Measurements from ENCODE around the gene SUPV3L1.
"Not testable (repeated sequence)": the region's sequence is repeated elsewhere in the genome, so short reads cannot be mapped to it uniquely, and the experiment has no call there.

The SUPV3L1 gene

DNA sequence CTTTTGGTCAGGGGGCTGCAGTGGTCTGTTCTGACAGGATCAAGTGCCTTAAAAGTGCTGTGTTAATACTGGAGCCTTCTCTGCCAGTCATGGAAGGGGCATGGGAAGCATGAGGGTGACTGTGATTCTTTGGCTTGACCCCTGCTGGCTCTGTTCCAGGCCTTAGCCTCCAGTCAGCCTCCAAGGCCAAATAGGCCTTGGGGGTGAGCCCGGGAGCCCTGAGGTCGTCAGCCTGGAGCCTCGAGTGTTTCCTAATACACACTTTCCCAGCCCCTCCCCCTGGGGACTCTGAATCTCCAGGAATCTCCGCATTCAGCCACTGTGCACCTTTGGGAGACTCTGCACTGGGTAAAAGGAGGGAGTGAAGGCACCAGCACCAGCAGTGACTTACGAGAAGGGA lies 50.1 kb downstream of the SUPV3L1 start:
- DNase-seq (ENCODE audit: low read depth): no peak

DNA sequence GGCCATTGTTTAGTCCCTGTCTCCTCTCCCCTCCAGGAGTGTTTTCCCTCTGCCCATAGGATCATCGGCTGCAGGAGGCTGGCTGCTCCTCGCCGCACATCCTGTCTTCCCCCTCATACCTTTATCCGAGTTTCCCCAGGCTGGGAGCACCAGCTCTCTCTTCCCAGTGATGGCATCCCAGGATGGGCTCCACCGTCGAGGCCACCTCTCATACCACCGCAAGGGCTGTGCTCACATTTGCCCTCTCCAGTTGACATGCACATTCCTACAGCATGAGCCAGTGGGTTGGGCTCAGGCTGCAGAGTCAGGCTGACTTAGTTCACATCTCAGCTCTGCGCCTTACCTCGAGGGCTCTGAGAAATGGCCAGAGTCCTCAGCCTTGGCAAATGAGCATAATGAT lies 52.2 kb downstream of the SUPV3L1 start:
- peak; percentile 26 for DNase-seq (ENCODE audit: low read depth)

DNA sequence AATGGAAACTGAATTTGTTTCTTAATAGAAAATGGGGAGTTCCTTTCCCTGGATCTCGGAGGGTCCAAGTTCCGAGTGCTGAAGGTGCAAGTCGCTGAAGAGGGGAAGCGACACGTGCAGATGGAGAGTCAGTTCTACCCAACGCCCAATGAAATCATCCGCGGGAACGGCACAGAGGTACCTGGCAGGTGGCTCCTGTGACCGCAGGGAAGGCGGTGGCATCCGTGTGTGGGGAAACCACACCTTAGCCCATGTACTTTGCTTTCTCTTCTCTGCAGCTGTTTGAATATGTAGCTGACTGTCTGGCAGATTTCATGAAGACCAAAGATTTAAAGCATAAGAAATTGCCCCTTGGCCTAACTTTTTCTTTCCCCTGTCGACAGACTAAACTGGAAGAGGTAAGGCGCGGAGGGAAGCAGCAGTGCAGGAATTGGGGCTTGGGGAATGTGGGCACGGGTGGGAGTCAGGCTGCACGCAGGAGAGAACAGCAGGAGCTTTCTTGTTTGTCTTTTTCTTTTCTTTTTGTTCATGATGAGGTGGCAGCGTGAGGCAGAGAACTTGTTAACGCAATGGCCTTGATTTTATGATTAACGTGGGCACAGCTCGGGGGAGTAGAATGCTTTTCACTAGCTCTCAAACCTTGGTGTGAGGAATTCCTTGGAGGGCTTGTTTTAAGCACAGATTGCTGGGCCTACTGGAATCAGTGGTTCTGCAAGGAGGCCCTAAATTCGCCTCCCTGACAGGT lies 52.9 kb downstream of the SUPV3L1 start:
- DNase-seq (ENCODE audit: low read depth): no peak

DNA sequence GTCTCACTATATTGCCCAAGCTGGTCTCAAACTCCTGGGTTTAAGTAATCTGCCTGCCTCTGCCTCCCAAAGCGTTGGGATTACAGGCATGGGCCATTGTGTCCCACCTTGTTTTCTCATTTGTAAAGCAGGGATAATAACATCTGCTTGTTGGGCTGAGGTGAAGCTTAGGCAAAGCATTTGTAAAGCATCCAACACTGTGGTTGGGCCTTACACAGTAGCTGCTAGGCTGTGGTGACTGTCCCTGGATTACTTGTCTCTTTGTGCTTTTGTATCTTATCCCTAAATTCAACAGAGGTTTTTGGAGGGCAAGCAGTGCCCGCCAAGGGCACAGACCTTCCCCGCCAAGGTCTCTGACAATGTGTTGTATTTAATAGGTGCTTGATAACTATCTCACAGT lies 54.4 kb downstream of the SUPV3L1 start:
- no peak for DNase-seq (ENCODE audit: low read depth)

DNA sequence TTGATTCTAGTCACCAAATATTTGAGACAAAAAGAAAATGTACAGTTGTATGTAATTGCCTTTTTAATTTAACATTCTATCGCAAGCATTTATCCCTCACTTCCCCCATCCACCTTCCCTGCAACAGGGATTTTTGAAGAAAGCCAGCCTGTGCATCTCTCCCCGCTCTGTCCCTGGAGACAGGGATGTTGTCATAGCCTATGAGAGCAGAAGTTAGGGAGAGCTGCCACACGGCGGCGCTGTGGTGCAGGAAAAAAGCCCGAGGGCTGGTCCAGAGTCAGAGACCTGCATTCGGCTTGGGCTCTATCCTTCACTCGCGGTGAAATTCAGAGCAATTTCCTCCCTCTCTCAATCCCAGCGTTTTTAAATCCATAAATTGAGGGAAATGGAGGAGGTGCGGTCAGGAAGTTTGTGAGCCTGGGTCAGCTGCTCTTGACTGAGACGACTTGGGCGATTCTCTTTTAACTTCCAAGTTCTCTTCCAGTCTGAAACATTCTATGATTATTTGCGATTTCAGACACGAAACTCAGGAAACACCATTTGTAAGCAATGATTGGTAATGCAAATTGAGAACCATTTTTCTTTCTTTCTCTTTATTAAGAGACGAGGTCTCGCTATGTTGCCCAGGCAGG lies 57.6 kb downstream of the SUPV3L1 start:
- DNase-seq (ENCODE audit: low read depth): peak; percentile 56

DNA sequence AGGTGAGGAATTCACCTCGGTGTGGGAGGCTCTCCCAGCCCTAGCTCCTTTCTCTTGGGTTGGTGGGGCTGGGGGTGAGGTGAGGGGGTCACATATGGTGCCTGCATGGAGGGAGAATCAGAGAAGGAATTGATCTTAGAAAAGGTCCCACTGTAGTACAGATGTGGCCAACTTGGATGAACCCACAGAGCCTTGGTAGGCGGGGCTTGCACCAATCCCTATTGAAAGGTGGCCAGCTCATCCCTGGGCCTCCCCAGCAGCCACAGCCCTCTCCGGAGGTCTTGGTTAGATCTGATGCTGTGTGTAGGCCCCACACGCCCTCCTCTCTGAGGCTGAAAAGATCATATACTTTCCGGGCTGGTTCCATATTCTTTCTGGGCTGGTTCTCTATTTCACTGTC lies 59.1 kb downstream of the SUPV3L1 start:
- no peak for DNase-seq (ENCODE audit: low read depth)

DNA sequence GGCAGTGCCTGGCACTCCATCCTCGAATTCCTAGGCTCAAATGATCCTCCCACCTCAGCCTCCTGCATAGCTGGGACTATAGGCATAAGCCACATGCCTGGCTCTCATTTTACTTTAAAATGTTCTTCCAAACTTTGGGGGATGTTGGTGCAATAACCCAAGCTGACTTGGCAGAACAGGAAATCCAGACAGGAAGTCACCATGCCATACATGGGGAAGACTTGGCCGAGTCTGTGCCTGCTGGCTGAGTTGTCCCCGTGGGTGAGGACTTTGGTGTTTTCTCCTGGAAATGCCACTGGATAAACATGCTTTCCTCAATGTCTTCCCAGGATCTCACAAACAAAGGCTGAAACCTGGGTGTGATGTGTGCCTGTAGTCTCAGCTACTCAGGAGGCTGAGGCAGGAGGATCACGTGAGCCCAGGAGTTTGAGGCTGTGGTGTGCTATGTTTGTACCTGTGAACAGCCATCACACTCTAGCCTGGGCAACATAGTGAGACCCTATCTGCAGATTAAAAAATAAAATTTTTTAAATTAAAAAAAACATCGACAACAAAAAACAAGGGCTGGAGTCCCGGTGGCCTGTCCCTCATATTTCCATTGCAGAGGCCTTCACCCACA lies 59.9 kb downstream of the SUPV3L1 start:
- DNase-seq (ENCODE audit: low read depth): no peak

DNA sequence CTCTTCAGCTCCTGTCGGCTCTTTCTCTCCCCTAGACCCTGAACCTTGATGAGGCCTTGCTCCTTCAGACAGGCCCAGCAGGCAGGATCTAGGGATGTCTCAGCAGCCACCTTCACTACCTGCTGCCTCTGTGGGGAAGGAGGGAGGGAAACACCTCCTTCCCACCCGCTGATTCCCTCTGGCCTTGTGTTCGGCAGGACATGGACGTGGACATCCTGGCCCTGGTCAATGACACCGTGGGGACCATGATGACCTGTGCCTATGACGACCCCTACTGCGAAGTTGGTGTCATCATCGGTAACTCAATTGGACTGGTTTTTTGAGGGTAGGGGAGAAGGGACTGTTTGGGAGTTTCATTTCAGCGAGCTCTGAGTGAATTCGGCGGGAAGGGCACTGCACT lies 60.4 kb downstream of the SUPV3L1 start:
- no peak for DNase-seq (ENCODE audit: low read depth)

DNA sequence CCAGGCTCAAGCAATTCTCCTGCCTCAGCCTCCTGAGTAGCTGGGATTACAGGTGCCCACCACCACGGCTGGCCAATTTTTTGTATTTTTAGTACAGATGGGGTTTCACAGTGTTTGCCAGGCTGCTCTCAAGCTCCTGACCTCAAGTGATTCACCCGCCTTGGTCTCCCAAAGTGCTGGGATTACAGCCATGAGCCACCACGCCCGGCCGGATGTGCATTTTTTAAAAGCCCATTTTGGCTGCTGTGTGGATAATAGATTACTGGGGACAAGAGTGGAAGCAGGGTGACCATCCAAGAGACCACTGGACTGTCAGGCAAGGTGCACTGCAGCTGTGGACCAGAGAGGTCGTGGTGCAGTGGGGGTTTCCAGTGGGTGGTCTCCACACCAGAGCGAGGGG lies 61.5 kb downstream of the SUPV3L1 start:
- DNase-seq (ENCODE audit: low read depth): no peak

DNA sequence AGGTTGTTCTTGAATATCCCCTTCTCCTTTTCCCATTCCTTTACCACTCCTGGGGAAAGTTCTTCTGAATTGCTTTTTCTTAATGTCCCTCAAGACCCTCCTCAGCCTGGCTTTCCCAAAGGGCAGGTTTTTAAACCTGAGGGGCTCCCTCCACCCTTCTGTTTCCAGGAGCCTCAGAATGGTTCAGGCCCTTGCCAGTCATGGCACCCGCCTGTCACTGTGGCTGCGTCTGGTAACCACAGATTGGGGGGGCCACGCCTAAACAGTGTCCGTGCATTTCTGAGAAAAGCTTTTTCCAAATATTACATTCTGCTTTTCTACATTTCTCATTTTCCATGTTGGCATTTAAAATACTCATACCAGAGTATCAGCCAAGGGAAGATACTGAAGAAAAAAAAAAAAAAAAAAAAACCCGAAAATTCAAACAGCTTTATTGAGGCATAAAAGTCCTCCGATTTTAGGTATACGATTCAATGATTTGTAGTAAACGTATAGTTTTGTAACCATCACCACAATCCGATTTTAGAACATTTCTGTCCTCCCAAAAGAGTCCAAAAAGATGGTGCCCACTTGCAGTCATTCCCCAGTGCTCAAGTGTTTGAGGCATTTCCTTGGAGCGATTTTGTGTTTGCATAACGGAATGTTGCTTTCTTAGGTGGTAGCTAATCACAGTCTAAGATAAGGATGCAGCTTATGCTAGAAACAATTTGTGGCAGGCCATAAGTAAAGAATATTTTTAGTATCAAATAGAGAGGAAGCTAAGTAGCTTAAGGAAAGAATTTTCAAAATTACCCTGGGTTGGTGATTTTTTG lies 62.2 kb downstream of the SUPV3L1 start:
- no peak for DNase-seq (ENCODE audit: low read depth)

DNA sequence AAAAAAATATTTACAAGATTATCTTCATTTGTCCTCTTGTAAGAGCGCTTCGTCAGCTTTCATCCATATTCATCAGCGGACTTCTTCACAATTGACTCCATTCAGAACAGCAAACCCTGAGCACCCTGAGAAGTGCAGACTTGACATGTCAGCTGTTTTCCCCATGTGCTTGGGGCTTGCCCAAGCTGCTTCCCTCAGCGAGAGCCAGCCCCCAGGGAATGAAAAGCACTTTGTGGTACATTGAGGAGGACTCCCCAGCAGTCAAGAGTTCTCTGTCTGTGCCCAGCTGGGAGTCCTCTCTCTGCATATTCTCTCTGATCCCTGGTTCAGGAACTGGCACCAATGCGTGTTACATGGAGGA lies 62.8 kb downstream of the SUPV3L1 start:
- no peak for DNase-seq (ENCODE audit: low read depth)

DNA sequence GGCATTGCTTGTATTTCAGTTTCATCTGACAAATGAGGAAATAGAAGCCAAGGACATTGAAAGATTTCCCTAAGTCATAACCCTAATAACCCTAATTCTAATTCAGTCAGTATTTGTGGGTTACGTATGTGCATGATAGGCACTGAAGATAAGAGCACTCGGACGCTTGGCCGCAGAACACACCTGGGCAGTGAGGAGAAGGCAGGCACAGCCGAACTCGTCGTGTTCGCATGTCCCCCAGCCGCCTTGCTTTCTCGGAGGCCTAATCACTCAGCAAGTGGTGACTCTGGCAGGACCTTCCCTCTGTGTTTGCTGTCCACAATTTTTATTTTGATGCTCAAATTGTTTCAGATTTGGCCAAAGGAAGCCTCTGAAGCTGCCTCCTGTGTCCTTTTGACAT lies 63.8 kb downstream of the SUPV3L1 start:
- no peak for DNase-seq (ENCODE audit: low read depth)

DNA sequence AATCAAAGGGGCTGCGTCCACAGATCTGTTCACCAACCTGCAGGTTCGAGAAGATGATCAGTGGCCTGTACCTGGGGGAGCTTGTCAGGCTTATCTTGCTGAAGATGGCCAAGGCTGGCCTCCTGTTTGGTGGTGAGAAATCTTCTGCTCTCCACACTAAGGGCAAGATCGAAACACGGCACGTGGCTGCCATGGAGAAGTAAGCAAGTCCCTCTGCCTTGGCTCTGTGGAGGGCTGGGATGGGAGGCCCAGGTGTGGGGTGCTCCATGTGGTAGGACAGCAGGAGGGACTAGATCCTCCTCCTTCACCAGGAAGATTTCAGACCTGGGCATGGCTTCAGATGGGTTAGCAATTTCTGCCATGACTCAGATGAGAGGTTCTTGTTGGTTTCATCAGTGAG lies 66.0 kb downstream of the SUPV3L1 start:
- DNase-seq (ENCODE audit: low read depth): no peak

DNA sequence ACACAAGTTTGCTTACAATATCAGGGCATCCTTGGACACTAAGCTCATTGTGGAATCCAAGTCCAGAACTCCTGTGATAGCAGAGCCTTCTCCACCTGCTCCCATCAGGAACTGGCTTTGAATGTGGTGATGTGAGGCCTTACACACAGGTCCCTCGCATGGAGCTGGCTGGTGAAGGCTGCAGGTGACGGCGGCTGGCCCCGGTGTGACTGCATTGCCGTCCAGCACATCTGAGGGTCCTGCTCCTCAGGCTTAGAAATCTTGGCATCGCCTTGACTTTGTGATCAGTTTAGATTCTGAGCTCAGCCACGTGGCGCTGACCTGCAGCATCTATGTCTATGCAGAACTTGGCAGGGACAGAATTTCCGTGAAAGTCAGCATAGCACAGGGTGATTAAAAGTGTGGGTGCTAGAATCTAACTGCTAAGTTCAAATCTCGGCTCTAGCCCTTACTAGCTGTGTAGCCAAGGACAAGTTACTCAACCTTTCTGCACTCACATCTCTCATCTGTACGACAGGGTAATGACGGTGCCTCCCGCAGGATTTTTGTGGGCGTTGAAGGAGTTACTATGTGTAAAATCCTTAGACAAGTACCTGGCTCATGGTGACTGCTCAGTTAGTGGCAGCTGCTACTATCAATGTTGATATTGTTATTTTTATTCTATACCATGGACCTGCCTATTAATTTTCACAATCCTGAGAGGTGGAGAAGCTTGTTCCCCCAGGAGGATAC lies 66.7 kb downstream of the SUPV3L1 start:
- no peak for DNase-seq (ENCODE audit: low read depth)

DNA sequence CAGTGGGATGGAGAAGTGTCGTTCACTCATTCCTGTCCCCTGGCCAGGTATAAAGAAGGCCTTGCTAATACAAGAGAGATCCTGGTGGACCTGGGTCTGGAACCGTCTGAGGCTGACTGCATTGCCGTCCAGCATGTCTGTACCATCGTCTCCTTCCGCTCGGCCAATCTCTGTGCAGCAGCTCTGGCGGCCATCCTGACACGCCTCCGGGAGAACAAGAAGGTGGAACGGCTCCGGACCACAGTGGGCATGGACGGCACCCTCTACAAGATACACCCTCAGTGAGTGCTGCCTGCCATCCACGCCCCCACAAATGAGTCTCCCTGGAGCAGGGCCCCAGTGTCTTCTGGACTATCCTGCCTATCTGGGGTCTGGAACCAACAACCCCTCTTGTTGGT lies 67.3 kb downstream of the SUPV3L1 start:
- no peak for DNase-seq (ENCODE audit: low read depth)

DNA sequence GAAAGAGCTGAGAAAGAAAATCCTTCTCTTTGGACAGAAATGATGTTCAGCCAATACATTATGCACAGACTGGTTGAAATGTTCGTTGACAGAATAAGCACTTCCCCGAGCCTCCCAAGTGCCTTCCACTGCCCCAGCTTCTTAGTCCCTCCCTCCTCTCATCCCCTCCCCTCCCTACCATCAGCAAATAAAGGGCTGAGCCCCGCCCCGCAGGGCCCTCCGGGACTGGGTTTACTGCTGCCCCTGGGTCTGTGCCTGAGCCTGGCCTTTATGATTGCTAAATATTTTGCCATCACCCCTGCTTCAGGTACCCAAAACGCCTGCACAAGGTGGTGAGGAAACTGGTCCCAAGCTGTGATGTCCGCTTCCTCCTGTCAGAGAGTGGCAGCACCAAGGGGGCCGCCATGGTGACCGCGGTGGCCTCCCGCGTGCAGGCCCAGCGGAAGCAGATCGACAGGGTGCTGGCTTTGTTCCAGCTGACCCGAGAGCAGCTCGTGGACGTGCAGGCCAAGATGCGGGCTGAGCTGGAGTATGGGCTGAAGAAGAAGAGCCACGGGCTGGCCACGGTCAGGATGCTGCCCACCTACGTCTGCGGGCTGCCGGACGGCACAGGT lies 68.2 kb downstream of the SUPV3L1 start:
- DNase-seq (ENCODE audit: low read depth): no peak

DNA sequence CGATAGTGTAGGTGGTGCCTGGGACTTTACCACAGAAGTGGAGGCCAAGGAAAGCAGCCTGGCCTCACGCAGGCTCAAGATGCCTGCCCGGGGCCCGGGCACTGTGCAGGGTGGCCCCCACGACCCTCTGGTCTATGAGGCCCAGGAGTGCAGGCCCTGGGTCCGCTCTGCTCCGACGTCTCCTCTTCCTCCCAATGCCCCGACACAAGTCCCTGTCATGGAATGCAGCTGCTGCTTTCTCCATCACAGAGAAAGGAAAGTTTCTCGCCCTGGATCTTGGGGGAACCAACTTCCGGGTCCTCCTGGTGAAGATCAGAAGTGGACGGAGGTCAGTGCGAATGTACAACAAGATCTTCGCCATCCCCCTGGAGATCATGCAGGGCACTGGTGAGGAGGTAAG lies 70.0 kb downstream of the SUPV3L1 start:
- DNase-seq (ENCODE audit: low read depth): no peak

DNA sequence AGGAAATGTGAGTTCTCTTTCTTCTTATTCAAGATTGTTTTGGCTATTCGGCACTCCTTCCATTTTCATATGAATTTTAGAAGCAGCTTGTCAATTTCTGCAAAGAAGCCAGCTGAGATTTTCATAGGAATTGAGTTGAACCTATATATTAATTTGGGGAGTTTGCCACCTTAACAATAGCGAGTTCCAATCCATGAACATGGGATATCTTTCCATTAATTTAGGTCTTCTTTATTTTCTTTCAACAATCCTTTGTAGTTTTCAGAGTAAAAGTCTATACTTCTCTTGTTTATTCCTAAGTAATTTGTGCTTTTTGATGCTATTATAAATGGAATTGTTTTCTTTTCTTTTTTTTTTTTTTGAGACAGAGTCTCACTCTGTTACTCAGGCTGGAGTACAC lies 71.4 kb downstream of the SUPV3L1 start:
- DNase-seq (ENCODE audit: low read depth): not testable (repeated sequence)

DNA sequence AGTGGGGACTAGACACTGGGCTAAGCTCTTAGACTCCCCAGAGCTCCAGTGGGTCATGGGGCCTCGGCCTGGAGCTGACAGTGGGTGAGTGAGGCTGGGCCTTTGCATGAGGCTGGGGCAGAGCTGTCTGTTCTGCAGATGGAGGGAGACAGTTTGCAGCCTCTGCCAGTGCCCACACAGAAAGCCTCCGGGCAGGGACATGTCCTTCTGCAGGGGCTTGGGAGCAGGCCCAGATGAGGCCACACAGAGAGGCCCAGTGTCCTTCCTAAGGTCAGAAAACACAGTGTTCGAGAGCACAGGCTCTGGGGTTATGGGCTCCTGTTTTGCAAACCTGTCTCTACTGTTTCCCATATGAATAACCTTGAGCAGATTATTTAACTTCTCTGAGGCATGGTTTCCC lies 73.1 kb downstream of the SUPV3L1 start:
- no peak for DNase-seq (ENCODE audit: low read depth)

DNA sequence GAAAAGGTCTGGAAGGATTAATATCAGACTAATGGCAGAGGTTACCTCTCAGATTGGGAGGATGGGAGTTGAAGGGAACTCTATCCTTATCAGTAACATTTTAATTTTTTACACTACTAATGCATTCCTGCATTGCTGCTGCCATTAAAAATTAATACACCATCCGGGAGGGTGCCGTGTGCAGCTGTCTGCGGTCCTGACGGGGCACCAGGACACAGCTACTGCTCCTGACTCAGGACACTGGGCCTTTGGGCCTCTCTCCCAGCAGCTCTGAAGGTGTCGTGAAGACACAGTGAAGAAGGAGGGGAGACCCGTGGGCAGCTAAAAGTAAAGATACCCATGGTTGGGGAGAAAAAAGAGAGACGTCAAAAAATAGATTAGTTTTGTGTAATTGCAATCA lies 74.8 kb downstream of the SUPV3L1 start:
- DNase-seq (ENCODE audit: low read depth): no peak
